H1 (cell line): ENCODE measurements around the gene TCAP. TPM values are rescaled to one million over a fixed set of nuclear protein-coding genes. Genes with fewer than 3 reads are reported as not detected.

ENCODE experiments used
- BACH1 ChIP-seq: IDR thresholded peaks from 2 replicates; pipeline ENCODE4 v1.6.1; 2012; ENCODE audit warnings: low read length, improper control_type of control experiment
- EGR1 ChIP-seq: IDR thresholded peaks from 2 replicates; pipeline ENCODE4 v1.6.1; 2011; ENCODE audit warnings: low read depth, low read length, borderline replicate concordance
- HDAC2 ChIP-seq, 2 experiments: fragments of 300-600 bp in 1 of 2; sonication (generic) in 1 of 2; IDR thresholded peaks; 2 replicates each; pipeline ENCODE4 v1.6.1; 2011 to 2012; ENCODE audit warnings: low read depth in 2 of 2, low read length in 2 of 2, mild to moderate bottlenecking in 2 of 2, moderate library complexity in 2 of 2, borderline replicate concordance in 1 of 2, inconsistent platforms in 1 of 2
- PHF8 ChIP-seq: fragments of 200-600 bp; sonication (generic); conservative IDR thresholded peaks from 2 replicates; pipeline ENCODE4 v1.7.1; 2012; ENCODE audit warnings: low read depth, mild to moderate bottlenecking, inconsistent platforms, low read length, moderate library complexity
- SIX5 ChIP-seq: IDR thresholded peaks from 2 replicates; pipeline ENCODE4 v1.6.1; 2011; ENCODE audit warnings: mild to moderate bottlenecking, low read depth, low read length
- TEAD4 ChIP-seq: IDR thresholded peaks from 2 replicates; pipeline ENCODE4 v1.6.1; 2012; ENCODE audit warnings: low read depth, low read length, inconsistent platforms, mixed read lengths
- polyA plus RNA-seq, 7 experiments: library from polyadenylated mRNA; depleted of rRNA in 3 of 7; stranded (reverse) in 5 of 7; unstranded in 2 of 7; fragments of >200 nt in 5 of 7; fragments of 200-250 nt in 2 of 7; gene quantifications; 1 replicate in 5 of 7; 2 replicates in 1 of 7; 4 replicates in 1 of 7; pipeline versions ENCODE4 v1.2.1 to v1.2.3, GENCODE V29; 2011 to 2013; ENCODE audit warnings: missing spikeins in 2 of 7, mixed read lengths in 2 of 7
- total RNA-seq: library from RNA; stranded (reverse); fragmentation: NEBNext Ultra II Directional; extraction: Animal tissue kit (Norgen Biotek cat#: 25700); gene quantifications from 2 replicates; pipeline ENCODE4 v1.2.1, GENCODE V29; 2021
- TF ChIP-seq, protein P1 (sequence below): fragments of 300-600 bp; sonication (generic); IDR thresholded peaks from 2 replicates; pipeline ENCODE4 v1.7.1; 2012; ENCODE audit warnings: low read length, moderate library complexity, mild to moderate bottlenecking, inconsistent platforms; ENCODE audit not compliant: insufficient replicate concordance
- TF ChIP-seq, protein P2 (sequence below): IDR thresholded peaks from 2 replicates; pipeline ENCODE4 v1.6.1; 2012; ENCODE audit warnings: inconsistent platforms

TCAP gene
- total and polyA plus RNA-seq, 2 of the 8 experiments (the other 6 are each of a cell fraction or from before 2014, with no cell fraction given): 0.82 to 1.4 TPM

DNA sequence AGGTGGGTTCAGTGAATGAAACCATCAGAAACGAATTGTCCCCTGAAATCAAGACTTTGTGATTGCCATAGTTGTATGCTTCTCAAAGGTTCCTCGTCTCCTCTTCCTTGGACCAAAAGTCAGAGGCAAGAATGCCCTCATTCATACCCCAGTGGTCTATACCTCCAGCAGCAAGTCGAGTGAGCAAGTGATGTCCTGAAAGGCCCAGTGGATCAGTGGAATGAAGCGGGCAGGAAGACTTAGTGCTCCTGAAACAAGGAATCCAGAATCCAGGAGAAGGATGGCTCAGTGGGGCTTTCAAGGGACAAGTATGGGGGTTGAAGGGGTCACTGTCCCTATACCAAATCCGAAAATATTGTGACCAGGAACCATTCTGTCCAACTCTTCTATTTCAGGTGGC, 29.4 kb downstream of the TCAP start (continued):
- TF ChIP-seq, protein P1, sequence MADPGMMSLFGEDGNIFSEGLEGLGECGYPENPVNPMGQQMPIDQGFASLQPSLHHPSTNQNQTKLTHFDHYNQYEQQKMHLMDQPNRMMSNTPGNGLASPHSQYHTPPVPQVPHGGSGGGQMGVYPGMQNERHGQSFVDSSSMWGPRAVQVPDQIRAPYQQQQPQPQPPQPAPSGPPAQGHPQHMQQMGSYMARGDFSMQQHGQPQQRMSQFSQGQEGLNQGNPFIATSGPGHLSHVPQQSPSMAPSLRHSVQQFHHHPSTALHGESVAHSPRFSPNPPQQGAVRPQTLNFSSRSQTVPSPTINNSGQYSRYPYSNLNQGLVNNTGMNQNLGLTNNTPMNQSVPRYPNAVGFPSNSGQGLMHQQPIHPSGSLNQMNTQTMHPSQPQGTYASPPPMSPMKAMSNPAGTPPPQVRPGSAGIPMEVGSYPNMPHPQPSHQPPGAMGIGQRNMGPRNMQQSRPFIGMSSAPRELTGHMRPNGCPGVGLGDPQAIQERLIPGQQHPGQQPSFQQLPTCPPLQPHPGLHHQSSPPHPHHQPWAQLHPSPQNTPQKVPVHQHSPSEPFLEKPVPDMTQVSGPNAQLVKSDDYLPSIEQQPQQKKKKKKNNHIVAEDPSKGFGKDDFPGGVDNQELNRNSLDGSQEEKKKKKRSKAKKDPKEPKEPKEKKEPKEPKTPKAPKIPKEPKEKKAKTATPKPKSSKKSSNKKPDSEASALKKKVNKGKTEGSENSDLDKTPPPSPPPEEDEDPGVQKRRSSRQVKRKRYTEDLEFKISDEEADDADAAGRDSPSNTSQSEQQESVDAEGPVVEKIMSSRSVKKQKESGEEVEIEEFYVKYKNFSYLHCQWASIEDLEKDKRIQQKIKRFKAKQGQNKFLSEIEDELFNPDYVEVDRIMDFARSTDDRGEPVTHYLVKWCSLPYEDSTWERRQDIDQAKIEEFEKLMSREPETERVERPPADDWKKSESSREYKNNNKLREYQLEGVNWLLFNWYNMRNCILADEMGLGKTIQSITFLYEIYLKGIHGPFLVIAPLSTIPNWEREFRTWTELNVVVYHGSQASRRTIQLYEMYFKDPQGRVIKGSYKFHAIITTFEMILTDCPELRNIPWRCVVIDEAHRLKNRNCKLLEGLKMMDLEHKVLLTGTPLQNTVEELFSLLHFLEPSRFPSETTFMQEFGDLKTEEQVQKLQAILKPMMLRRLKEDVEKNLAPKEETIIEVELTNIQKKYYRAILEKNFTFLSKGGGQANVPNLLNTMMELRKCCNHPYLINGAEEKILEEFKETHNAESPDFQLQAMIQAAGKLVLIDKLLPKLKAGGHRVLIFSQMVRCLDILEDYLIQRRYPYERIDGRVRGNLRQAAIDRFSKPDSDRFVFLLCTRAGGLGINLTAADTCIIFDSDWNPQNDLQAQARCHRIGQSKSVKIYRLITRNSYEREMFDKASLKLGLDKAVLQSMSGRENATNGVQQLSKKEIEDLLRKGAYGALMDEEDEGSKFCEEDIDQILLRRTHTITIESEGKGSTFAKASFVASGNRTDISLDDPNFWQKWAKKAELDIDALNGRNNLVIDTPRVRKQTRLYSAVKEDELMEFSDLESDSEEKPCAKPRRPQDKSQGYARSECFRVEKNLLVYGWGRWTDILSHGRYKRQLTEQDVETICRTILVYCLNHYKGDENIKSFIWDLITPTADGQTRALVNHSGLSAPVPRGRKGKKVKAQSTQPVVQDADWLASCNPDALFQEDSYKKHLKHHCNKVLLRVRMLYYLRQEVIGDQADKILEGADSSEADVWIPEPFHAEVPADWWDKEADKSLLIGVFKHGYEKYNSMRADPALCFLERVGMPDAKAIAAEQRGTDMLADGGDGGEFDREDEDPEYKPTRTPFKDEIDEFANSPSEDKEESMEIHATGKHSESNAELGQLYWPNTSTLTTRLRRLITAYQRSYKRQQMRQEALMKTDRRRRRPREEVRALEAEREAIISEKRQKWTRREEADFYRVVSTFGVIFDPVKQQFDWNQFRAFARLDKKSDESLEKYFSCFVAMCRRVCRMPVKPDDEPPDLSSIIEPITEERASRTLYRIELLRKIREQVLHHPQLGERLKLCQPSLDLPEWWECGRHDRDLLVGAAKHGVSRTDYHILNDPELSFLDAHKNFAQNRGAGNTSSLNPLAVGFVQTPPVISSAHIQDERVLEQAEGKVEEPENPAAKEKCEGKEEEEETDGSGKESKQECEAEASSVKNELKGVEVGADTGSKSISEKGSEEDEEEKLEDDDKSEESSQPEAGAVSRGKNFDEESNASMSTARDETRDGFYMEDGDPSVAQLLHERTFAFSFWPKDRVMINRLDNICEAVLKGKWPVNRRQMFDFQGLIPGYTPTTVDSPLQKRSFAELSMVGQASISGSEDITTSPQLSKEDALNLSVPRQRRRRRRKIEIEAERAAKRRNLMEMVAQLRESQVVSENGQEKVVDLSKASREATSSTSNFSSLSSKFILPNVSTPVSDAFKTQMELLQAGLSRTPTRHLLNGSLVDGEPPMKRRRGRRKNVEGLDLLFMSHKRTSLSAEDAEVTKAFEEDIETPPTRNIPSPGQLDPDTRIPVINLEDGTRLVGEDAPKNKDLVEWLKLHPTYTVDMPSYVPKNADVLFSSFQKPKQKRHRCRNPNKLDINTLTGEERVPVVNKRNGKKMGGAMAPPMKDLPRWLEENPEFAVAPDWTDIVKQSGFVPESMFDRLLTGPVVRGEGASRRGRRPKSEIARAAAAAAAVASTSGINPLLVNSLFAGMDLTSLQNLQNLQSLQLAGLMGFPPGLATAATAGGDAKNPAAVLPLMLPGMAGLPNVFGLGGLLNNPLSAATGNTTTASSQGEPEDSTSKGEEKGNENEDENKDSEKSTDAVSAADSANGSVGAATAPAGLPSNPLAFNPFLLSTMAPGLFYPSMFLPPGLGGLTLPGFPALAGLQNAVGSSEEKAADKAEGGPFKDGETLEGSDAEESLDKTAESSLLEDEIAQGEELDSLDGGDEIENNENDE: no peak
- TF ChIP-seq BACH1: no peak
- no peak for TF ChIP-seq TEAD4
- no peak for TF ChIP-seq HDAC2 (IDR thresholded peaks at IDR 0.05; ENCODE audit: borderline replicate concordance in 1 of 2, low read depth in 2 of 2, low read length in 2 of 2)
- no peak for TF ChIP-seq SIX5
- TF ChIP-seq, protein P2, sequence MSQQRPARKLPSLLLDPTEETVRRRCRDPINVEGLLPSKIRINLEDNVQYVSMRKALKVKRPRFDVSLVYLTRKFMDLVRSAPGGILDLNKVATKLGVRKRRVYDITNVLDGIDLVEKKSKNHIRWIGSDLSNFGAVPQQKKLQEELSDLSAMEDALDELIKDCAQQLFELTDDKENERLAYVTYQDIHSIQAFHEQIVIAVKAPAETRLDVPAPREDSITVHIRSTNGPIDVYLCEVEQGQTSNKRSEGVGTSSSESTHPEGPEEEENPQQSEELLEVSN: no peak
- TF ChIP-seq EGR1: no peak
- no peak for TF ChIP-seq PHF8
